ENCODE results near the gene RNF149.

The RNF149 gene

GRCh38 chr2:101272045-101272784 is 36.3 kb downstream of the RNF149 start:
- Histone ChIP-seq H3K27ac (ENCODE audit: low read depth, low read length) (no peak overlapping the region), H3K9me3 (ENCODE audit: insufficient read depth, low read length) (no peaks in the 10 kb centered on the region), H3K9ac (ENCODE audit: low read length) (no peak overlapping the region), H3K4me3 (ENCODE audit: insufficient read depth, low read length, poor library complexity, severe bottlenecking) (no peak overlapping the region), H3K9me2 (replicated peaks; ENCODE audit: insufficient read depth, low read length) (no peaks in the 10 kb centered on the region), H3K36me3 (ENCODE audit: low read length) (peaks cover 20% of the 10 kb centered on the region; the same call in 1 of the 2 replicates), H3K27me3 (ENCODE audit: low read length) (no peaks in the 10 kb centered on the region), H3K79me2 (ENCODE audit: insufficient read depth, low read length) (no peaks in the 10 kb centered on the region), H4K20me1 (ENCODE audit: low read depth, low read length) (no peaks in the 10 kb centered on the region), H3K4me2 (ENCODE audit: low read depth, low read length, poor library complexity, severe bottlenecking) (no peak overlapping the region), H2AFZ (ENCODE audit: low read depth, low read length, severe bottlenecking) (no peak overlapping the region), H3F3A (ENCODE audit: insufficient read depth) (peaks cover 18% of the 10 kb centered on the region)
- no peak for TF ChIP-seq EZH2phosphoT487 (conservative IDR thresholded peaks at IDR 0.05; ENCODE audit: low read length)
- TF ChIP-seq, protein P1, sequence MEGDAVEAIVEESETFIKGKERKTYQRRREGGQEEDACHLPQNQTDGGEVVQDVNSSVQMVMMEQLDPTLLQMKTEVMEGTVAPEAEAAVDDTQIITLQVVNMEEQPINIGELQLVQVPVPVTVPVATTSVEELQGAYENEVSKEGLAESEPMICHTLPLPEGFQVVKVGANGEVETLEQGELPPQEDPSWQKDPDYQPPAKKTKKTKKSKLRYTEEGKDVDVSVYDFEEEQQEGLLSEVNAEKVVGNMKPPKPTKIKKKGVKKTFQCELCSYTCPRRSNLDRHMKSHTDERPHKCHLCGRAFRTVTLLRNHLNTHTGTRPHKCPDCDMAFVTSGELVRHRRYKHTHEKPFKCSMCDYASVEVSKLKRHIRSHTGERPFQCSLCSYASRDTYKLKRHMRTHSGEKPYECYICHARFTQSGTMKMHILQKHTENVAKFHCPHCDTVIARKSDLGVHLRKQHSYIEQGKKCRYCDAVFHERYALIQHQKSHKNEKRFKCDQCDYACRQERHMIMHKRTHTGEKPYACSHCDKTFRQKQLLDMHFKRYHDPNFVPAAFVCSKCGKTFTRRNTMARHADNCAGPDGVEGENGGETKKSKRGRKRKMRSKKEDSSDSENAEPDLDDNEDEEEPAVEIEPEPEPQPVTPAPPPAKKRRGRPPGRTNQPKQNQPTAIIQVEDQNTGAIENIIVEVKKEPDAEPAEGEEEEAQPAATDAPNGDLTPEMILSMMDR (IDR thresholded peaks at IDR 0.05; ENCODE audit: insufficient read depth, low read length, poor library complexity, severe bottlenecking) = no peak

- H3F3A ChIP-seq (ENCODE audit: insufficient read depth) = peaks cover 18% of the 10 kb centered on the region
- no peak overlapping the region for H3K27ac ChIP-seq (ENCODE audit: low read depth, low read length)
- H2AFZ ChIP-seq (ENCODE audit: low read depth, low read length, severe bottlenecking) = no peak overlapping the region
- no peak overlapping the region for H3K4me3 ChIP-seq (ENCODE audit: insufficient read depth, low read length, poor library complexity, severe bottlenecking)
- H3K79me2 ChIP-seq (ENCODE audit: insufficient read depth, low read length) = no peaks in the 10 kb centered on the region
- TF ChIP-seq, protein P1 (IDR thresholded peaks at IDR 0.05; ENCODE audit: insufficient read depth, low read length, poor library complexity, severe bottlenecking) = no peak
- no peak for TF ChIP-seq EZH2phosphoT487 (conservative IDR thresholded peaks at IDR 0.05; ENCODE audit: low read length)
- H3K36me3 ChIP-seq (ENCODE audit: low read length) = peaks cover 25% of the 10 kb centered on the region; the same call in 1 of the 2 replicates
- H3K4me2 ChIP-seq (ENCODE audit: low read depth, low read length, poor library complexity, severe bottlenecking) = no peak overlapping the region
- no peaks in the 10 kb centered on the region for H3K9me3 ChIP-seq (ENCODE audit: insufficient read depth, low read length)
- H3K27me3 ChIP-seq (ENCODE audit: low read length) = no peaks in the 10 kb centered on the region
- no peaks in the 10 kb centered on the region for H4K20me1 ChIP-seq (ENCODE audit: low read depth, low read length)
- H3K9me2 ChIP-seq (replicated peaks; ENCODE audit: insufficient read depth, low read length) = no peaks in the 10 kb centered on the region
- no peak overlapping the region for H3K9ac ChIP-seq (ENCODE audit: low read length)
These were observed 37.7 kb downstream of the RNF149 start for GRCh38 chr2:101270700-101271259.

DNA sequence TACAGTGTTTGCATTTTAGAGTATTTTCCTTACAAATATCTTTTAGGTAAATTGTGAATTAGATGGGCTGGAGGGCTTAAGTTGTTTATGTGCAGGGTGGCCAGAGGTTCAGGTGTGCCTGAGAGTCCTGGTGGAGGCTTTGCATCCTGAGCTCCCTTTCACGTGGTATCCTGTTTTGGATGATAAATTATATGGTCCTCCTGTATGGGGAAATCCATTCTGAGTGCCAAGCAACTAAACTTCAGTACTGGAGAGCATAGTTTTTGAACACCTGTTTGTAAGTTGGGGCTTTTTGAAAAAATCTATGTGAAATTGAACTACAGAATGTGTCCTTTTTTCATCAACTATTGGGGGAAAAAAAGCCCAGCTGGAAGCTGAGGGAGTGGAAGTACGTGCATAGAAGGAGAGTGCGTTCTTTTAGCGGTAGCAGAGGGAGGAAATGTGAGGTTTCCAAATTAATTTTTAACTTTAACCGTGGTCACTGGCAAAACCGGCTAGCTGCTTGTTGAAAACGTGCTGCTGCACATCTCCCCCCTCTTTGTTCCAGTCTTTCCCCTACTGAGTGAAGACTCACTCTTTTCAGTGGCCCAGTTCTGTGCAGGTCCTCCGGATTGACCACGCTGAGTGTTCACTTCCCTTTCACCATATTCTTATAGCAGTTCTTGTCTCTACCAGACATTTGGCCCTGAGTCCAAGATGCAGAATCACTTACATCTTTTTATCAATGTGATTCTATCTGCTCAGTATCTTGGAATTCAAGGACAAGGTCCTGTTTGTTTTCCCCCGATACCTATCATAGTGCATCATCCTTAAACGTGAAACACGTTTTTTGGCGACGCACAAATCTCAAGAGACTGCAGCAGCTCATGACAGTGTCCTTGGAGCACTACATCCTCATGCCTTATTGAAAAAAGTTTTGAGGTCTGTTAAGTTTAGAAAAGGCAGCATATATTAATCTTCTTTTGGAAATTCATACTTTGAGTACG is 40.5 kb downstream of the RNF149 start:
- Histone ChIP-seq H3K27me3 (ENCODE audit: low read length) (no peaks in the 10 kb centered on the region), H3K36me3 (ENCODE audit: low read length) (peaks cover 35% of the 10 kb centered on the region; the same call in 1 of the 2 replicates), H3K4me2 (ENCODE audit: low read depth, low read length, poor library complexity, severe bottlenecking) (no peak overlapping the region), H4K20me1 (ENCODE audit: low read depth, low read length) (no peaks in the 10 kb centered on the region), H3K9me3 (ENCODE audit: insufficient read depth, low read length) (no peaks in the 10 kb centered on the region), H3K79me2 (ENCODE audit: insufficient read depth, low read length) (no peaks in the 10 kb centered on the region; the same call in 1 of the 2 replicates), H3K4me3 (ENCODE audit: insufficient read depth, low read length, poor library complexity, severe bottlenecking) (no peak overlapping the region), H3K27ac (ENCODE audit: low read depth, low read length) (no peak overlapping the region), H3F3A (ENCODE audit: insufficient read depth) (peaks cover 18% of the 10 kb centered on the region), H3K9ac (ENCODE audit: low read length) (no peak overlapping the region), H2AFZ (ENCODE audit: low read depth, low read length, severe bottlenecking) (no peak overlapping the region), H3K9me2 (replicated peaks; ENCODE audit: insufficient read depth, low read length) (no peaks in the 10 kb centered on the region)
- TF ChIP-seq, protein P1 (IDR thresholded peaks at IDR 0.05; ENCODE audit: insufficient read depth, low read length, poor library complexity, severe bottlenecking) = no peak
- TF ChIP-seq EZH2phosphoT487 (conservative IDR thresholded peaks at IDR 0.05; ENCODE audit: low read length) = no peak
